GM19240 (cell line): ENCODE results near the gene CYSRT1.

Experiments used
- DNase-seq: peaks from one replicate; pipeline ENCODE4 v3.0.0; 2011; ENCODE audit warnings: low spot score; ENCODE audit not compliant: insufficient read length

CYSRT1 gene

GRCh38 chr9:137211532-137211931 is 13.4 kb upstream of the CYSRT1 start:
- no peak for DNase-seq

- DNase-seq, result no peak
These were observed 12.5 kb upstream of the CYSRT1 start for GRCh38 chr9:137212520-137212919.

- DNase-seq, result no peak
These were observed 11.6 kb upstream of the CYSRT1 start for GRCh38 chr9:137213160-137214060.

GRCh38 chr9:137214620-137215019 is 10.4 kb upstream of the CYSRT1 start:
- DNase-seq, result no peak

GRCh38 chr9:137215196-137215986 is 9.6 kb upstream of the CYSRT1 start:
- no peak for DNase-seq

GRCh38 chr9:137216188-137216965 is 8.6 kb upstream of the CYSRT1 start:
- DNase-seq, result no peak

- no peak for DNase-seq
These were observed 7.4 kb upstream of the CYSRT1 start for GRCh38 chr9:137217276-137218211.

GRCh38 chr9:137218212-137218753 is 6.7 kb upstream of the CYSRT1 start:
- DNase-seq, result no peak

GRCh38 chr9:137218754-137219271 is 6.2 kb upstream of the CYSRT1 start:
- no peak for DNase-seq

- no peak for DNase-seq
These were observed 5.1 kb upstream of the CYSRT1 start for GRCh38 chr9:137219757-137220316.

GRCh38 chr9:137220317-137221094 is 4.5 kb upstream of the CYSRT1 start:
- DNase-seq, result no peak

- no peak for DNase-seq
These were observed 3.9 kb upstream of the CYSRT1 start for GRCh38 chr9:137221095-137221505.

GRCh38 chr9:137221506-137222111 is 3.4 kb upstream of the CYSRT1 start:
- DNase-seq, result no peak

- DNase-seq, result no peak
These were observed 2.5 kb upstream of the CYSRT1 start, which contains the start of gene RNF208 for GRCh38 chr9:137222190-137223077. TSS of gene RNF208 (minus strand) at chr9:137222240. CDS start at chr9:137221212, 1,028 bp downstream.

GRCh38 chr9:137223078-137223970 is 1.6 kb upstream of the CYSRT1 start:
- peak; percentile 100 for DNase-seq

- DNase-seq, result no peak
These were observed 841 bp downstream of the CYSRT1 start for GRCh38 chr9:137225699-137226331.
